ENCODE measurements around the gene MOV10.

Gene MOV10

DNA sequence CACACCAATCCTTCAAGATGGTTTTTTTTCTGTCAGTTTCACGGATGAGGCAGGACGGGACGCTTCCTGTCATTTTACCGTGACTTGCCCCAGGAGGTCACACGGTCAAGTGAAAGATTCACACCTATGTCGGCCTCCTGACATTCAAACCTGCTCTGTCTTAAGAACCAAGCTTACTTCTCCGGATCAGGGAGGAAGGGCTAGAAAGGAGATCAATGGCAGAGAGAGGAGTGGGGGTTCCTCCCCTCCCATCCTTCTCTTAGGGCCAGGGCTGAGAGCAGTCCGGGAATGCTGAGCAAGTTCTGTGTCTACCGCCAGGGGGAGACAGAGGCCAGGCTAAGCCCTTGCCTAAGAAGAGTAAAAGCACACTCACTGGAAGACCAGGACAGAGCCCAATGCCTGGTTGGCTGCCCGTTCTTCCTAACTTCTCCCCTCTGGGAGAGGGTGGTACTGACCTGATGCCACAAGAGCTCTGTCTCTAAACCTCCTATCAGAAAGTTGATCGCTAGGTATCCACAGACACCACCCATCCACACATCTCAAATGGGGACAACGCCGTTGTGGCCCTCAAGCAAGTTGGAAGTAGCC, 41.8 kb downstream of the MOV10 start (continued):
- TF ChIP-seq ZNF416 (tag by site-specific recombination; IDR thresholded peaks at IDR 0.05), result no peak
- TF ChIP-seq ZSCAN16 (tag by site-specific recombination; IDR thresholded peaks at IDR 0.05), result no peak
- peak; percentile 45 for TF ChIP-seq KLF8 (tag by site-specific recombination; IDR thresholded peaks at IDR 0.05)
- no peak for TF ChIP-seq ZNF777 (tag by site-specific recombination; IDR thresholded peaks at IDR 0.05; ENCODE audit: borderline replicate concordance)
- no peak for TF ChIP-seq BCL11A (tag by site-specific recombination; IDR thresholded peaks at IDR 0.05; ENCODE audit: low read depth)
- no peak for TF ChIP-seq ZBTB7A (tag by site-specific recombination; IDR thresholded peaks at IDR 0.05; ENCODE audit: low read depth)
- no peak for TF ChIP-seq ZNF549 (tag by site-specific recombination; IDR thresholded peaks at IDR 0.05)
- TF ChIP-seq ZNF114 (tag by site-specific recombination; IDR thresholded peaks at IDR 0.05), result no peak
- TF ChIP-seq, protein P1, sequence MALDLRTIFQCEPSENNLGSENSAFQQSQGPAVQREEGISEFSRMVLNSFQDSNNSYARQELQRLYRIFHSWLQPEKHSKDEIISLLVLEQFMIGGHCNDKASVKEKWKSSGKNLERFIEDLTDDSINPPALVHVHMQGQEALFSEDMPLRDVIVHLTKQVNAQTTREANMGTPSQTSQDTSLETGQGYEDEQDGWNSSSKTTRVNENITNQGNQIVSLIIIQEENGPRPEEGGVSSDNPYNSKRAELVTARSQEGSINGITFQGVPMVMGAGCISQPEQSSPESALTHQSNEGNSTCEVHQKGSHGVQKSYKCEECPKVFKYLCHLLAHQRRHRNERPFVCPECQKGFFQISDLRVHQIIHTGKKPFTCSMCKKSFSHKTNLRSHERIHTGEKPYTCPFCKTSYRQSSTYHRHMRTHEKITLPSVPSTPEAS (tag by site-specific recombination; IDR thresholded peaks at IDR 0.05), result no peak
- TF ChIP-seq ZNF133 (tag by site-specific recombination; IDR thresholded peaks at IDR 0.05), result no peak
- no peak for TF ChIP-seq YY2 (tag by site-specific recombination; IDR thresholded peaks at IDR 0.05)

DNA sequence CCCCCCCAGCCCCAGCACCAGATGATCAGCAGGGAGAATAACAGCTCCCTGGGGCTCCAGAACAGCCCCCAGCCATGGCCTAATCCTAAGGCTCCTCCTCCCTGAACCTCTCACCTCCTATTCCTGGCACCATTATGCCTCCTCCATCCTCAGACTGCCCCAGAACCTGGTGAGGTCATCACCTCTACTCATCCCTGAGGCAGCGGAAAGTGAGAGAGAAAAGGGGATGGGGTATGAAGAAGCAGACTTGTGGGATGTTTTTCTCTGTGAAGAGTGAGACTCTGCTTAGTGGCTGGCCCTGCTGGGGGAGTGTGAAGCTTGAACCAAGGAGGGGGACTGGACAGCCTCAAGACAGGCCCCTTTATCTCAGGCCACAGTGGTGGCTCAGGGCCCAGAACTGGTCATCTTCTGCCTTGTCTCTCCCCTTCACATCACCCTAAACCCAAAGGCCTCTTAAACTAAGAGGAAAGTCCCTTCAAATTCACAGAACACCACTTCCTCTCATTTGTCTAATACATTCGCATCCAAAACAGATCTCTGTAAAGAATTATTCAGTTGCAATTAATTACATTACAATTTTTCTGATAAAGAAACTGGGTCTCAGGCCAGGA, 42.9 kb downstream of the MOV10 start:
- H3K36me3 ChIP-seq (ENCODE audit: control insufficient read depth in 2 of 2, insufficient read depth in 1 of 2, low read length in 2 of 2), result no peaks in the 10 kb centered on the region
- ChIA-PET CTCF (interaction anchor here (0.8 to 9.1 kb wide), 23 partner anchors 9 to 446 kb away, joined by 3 to 417 read pairs (median 7); partner anchors contain the start of gene LRIG2), POLR2A (no interaction called here)
- no peak overlapping the region for H3K4me3 ChIP-seq (ENCODE audit: low read depth, low read length)
- H3K27ac ChIP-seq (ENCODE audit: extremely low read depth, low read depth, low read length), result no peak overlapping the region
- no peaks in the 10 kb centered on the region for H3K4me1 ChIP-seq (ENCODE audit: control insufficient read depth, insufficient read depth, low read length)
- H3K9me3 ChIP-seq (ENCODE audit: control insufficient read depth, insufficient read depth, low read depth, low read length), result no peaks in the 10 kb centered on the region
- TF ChIP-seq SCRT2 (tag by site-specific recombination; IDR thresholded peaks at IDR 0.05) (no peak), ZBTB48 (tag by site-specific recombination; IDR thresholded peaks at IDR 0.05) (no peak), ZNF571 (tag by site-specific recombination; IDR thresholded peaks at IDR 0.05) (no peak), ZNF221 (tag by site-specific recombination; IDR thresholded peaks at IDR 0.05; ENCODE audit: borderline replicate concordance) (no peak), GFI1B (tag by site-specific recombination; IDR thresholded peaks at IDR 0.05) (no peak), ZNF423 (tag by site-specific recombination; IDR thresholded peaks at IDR 0.05) (no peak), ZNF776 (tag by site-specific recombination; IDR thresholded peaks at IDR 0.05; ENCODE audit: borderline replicate concordance) (no peak), ZFP69B (tag by site-specific recombination; IDR thresholded peaks at IDR 0.05) (no peak), ZNF350 (tag by site-specific recombination; IDR thresholded peaks at IDR 0.05) (no peak)
- TF ChIP-seq, protein P2, sequence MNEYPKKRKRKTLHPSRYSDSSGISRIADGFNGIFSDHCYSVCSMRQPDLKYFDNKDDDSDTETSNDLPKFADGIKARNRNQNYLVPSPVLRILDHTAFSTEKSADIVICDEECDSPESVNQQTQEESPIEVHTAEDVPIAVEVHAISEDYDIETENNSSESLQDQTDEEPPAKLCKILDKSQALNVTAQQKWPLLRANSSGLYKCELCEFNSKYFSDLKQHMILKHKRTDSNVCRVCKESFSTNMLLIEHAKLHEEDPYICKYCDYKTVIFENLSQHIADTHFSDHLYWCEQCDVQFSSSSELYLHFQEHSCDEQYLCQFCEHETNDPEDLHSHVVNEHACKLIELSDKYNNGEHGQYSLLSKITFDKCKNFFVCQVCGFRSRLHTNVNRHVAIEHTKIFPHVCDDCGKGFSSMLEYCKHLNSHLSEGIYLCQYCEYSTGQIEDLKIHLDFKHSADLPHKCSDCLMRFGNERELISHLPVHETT (tag by site-specific recombination; IDR thresholded peaks at IDR 0.05), result no peak
- TF ChIP-seq, protein P3, sequence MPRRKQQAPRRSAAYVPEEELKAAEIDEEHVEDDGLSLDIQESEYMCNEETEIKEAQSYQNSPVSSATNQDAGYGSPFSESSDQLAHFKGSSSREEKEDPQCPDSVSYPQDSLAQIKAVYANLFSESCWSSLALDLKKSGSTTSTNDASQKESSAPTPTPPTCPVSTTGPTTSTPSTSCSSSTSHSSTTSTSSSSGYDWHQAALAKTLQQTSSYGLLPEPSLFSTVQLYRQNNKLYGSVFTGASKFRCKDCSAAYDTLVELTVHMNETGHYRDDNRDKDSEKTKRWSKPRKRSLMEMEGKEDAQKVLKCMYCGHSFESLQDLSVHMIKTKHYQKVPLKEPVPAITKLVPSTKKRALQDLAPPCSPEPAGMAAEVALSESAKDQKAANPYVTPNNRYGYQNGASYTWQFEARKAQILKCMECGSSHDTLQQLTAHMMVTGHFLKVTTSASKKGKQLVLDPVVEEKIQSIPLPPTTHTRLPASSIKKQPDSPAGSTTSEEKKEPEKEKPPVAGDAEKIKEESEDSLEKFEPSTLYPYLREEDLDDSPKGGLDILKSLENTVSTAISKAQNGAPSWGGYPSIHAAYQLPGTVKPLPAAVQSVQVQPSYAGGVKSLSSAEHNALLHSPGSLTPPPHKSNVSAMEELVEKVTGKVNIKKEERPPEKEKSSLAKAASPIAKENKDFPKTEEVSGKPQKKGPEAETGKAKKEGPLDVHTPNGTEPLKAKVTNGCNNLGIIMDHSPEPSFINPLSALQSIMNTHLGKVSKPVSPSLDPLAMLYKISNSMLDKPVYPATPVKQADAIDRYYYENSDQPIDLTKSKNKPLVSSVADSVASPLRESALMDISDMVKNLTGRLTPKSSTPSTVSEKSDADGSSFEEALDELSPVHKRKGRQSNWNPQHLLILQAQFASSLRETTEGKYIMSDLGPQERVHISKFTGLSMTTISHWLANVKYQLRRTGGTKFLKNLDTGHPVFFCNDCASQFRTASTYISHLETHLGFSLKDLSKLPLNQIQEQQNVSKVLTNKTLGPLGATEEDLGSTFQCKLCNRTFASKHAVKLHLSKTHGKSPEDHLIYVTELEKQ (tag by site-specific recombination; IDR thresholded peaks at IDR 0.05; ENCODE audit: borderline replicate concordance), result no peak
- TF ChIP-seq, protein P4, sequence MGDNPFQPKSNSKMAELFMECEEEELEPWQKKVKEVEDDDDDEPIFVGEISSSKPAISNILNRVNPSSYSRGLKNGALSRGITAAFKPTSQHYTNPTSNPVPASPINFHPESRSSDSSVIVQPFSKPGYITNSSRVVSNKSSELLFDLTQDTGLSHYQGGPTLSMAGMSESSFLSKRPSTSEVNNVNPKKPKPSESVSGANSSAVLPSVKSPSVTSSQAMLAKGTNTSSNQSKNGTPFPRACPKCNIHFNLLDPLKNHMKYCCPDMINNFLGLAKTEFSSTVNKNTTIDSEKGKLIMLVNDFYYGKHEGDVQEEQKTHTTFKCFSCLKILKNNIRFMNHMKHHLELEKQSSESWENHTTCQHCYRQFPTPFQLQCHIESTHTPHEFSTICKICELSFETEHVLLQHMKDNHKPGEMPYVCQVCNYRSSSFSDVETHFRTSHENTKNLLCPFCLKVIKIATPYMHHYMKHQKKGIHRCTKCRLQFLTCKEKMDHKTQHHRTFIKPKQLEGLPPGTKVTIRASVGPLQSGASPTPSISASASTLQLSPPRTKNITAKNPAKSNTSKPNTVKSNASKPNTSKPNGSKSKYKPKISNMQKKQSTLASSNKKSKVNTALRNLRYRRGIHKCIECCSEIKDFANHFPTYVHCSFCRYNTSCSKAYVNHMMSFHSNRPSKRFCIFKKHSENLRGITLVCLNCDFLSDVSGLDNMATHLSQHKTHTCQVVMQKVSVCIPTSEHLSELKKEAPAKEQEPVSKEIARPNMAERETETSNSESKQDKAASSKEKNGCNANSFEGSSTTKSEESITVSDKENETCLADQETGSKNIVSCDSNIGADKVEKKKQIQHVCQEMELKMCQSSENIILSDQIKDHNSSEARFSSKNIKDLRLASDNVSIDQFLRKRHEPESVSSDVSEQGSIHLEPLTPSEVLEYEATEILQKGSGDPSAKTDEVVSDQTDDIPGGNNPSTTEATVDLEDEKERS (tag by site-specific recombination; IDR thresholded peaks at IDR 0.05), result no peak
- TF ChIP-seq, protein P5, sequence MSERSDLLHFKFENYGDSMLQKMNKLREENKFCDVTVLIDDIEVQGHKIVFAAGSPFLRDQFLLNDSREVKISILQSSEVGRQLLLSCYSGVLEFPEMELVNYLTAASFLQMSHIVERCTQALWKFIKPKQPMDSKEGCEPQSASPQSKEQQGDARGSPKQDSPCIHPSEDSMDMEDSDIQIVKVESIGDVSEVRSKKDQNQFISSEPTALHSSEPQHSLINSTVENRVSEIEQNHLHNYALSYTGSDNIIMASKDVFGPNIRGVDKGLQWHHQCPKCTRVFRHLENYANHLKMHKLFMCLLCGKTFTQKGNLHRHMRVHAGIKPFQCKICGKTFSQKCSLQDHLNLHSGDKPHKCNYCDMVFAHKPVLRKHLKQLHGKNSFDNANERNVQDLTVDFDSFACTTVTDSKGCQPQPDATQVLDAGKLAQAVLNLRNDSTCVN (tag by site-specific recombination; optimal IDR thresholded peaks at IDR 0.05), result no peak
